Measurements from ENCODE around the gene ZNF276. TPM values are rescaled to one million over a fixed set of nuclear protein-coding genes. Genes with fewer than 3 reads are reported as not detected.

The ZNF276 gene
- total RNA-seq, 2 donors from 2014 or later, result 28.2 to 32.6 TPM

DNA sequence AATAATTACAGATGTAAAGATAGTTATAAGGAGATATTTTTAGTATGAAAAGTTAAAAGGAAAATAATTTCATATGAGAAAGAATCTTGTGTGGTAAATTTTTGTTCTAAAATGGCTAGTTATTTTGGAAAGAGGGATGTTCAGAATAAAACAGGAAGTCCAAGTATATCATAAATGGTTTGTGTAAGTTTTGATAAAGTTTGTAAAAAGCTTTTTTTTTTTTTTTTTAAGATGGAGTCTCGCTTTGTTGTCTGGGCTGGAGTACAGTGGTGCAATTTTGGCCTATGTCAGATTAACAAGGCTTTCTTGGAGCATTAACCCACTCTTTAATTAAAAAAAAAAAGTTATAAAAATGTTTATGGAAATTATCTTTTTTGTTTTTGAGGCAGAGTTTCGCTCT lies 43.1 kb upstream of the ZNF276 start:
- H3K4me1 ChIP-seq (ENCODE audit: control insufficient read depth, insufficient read depth, low read length), result no peaks in the 10 kb centered on the region
- no peak overlapping the region for H3K27ac ChIP-seq (ENCODE audit: low read depth, low read length)
- TF ChIP-seq CTCF (conservative IDR thresholded peaks at IDR 0.05), result no peak
- no peaks in the 10 kb centered on the region for H3K27me3 ChIP-seq (ENCODE audit: control insufficient read depth, insufficient read depth, low read length, poor library complexity, severe bottlenecking)
- peaks cover 90% of the 10 kb centered on the region for H3K9me3 Mint-ChIP-seq
- peaks cover 69% of the 10 kb centered on the region for H3K9me3 ChIP-seq (ENCODE audit: control insufficient read depth, low read length)
- DNase-seq, result no peak
- H3K36me3 ChIP-seq (ENCODE audit: control insufficient read depth, insufficient read depth, low read length), result peaks cover 24% of the 10 kb centered on the region
- peak overlapping the region; percentile 56 for H3K4me3 ChIP-seq (ENCODE audit: low read length)
- no peaks in the 10 kb centered on the region for H3K4me1 Mint-ChIP-seq
- no peak overlapping the region for H3K9ac ChIP-seq (ENCODE audit: extremely low read depth, low read length, poor library complexity, severe bottlenecking)
- H3K36me3 Mint-ChIP-seq (ENCODE audit: low read depth), result peaks cover 34% of the 10 kb centered on the region
- H3K27me3 Mint-ChIP-seq (ENCODE audit: insufficient read depth), result no peaks in the 10 kb centered on the region
- 95 to 100% methylated on average over 1 of the region's 2 CpGs for WGBS, 2 experiments (ENCODE audit: insufficient coverage in 1 of 2, insufficient read length in 1 of 2)
- no peak overlapping the region for H3K4me3 Mint-ChIP-seq
- H3K27ac Mint-ChIP-seq, result no peak overlapping the region

- Histone ChIP-seq H3K36me3 (ENCODE audit: control insufficient read depth, insufficient read depth, low read length) (peaks cover 53% of the 10 kb centered on the region), H3K4me3 (ENCODE audit: low read length) (peak overlapping the region; percentile 71), H3K9me3 (ENCODE audit: control insufficient read depth, low read length) (peaks cover 53% of the 10 kb centered on the region), H3K27ac (ENCODE audit: low read depth, low read length) (no peak overlapping the region), H3K9ac (ENCODE audit: extremely low read depth, low read length, poor library complexity, severe bottlenecking) (no peak overlapping the region), H3K27me3 (ENCODE audit: control insufficient read depth, insufficient read depth, low read length, poor library complexity, severe bottlenecking) (no peaks in the 10 kb centered on the region), H3K4me1 (ENCODE audit: control insufficient read depth, insufficient read depth, low read length) (no peaks in the 10 kb centered on the region)
- Mint-ChIP-seq H3K4me1 (peaks cover 6% of the 10 kb centered on the region), H3K27ac (no peak overlapping the region), H3K27me3 (ENCODE audit: insufficient read depth) (no peaks in the 10 kb centered on the region), H3K4me3 (peak overlapping the region; percentile 73), H3K36me3 (ENCODE audit: low read depth) (peaks cover 79% of the 10 kb centered on the region), H3K9me3 (peaks cover 51% of the 10 kb centered on the region)
- DNase-seq, result no peak
- no peak for TF ChIP-seq CTCF (conservative IDR thresholded peaks at IDR 0.05)
- WGBS, 2 experiments (ENCODE audit: insufficient coverage in 1 of 2, insufficient read length in 1 of 2), result 88% methylated on average over 1 of the region's 1 CpG; no CpG with 5 or more reads in 1 of the 2 experiments
Observed at GRCh38 chr16:89685916-89686315, 35.4 kb upstream of the ZNF276 start.

- peak; percentile 97 for DNase-seq
- no peak for TF ChIP-seq CTCF (conservative IDR thresholded peaks at IDR 0.05)
- no peaks in the 10 kb centered on the region for H3K27me3 ChIP-seq (ENCODE audit: control insufficient read depth, insufficient read depth, low read length, poor library complexity, severe bottlenecking)
- Mint-ChIP-seq H3K4me3 (peak within 1 kb of the TSS; percentile 73), H3K27ac (peak within 1 kb of the TSS; percentile 93), H3K9me3 (peaks cover 44% of the 10 kb centered on the region), H3K27me3 (ENCODE audit: insufficient read depth) (no peaks in the 10 kb centered on the region), H3K4me1 (peaks cover 6% of the 10 kb centered on the region), H3K36me3 (ENCODE audit: low read depth) (peaks cover 77% of the 10 kb centered on the region)
- peak within 1 kb of the TSS; percentile 77 for H3K9ac ChIP-seq (ENCODE audit: extremely low read depth, low read length, poor library complexity, severe bottlenecking)
- 1 to 2% methylated on average over 32 to 67 of the region's 67 CpGs for WGBS, 2 experiments (ENCODE audit: insufficient coverage in 1 of 2, insufficient read length in 1 of 2)
- H3K9me3 ChIP-seq (ENCODE audit: control insufficient read depth, low read length), result peaks cover 46% of the 10 kb centered on the region
- H3K4me3 ChIP-seq (ENCODE audit: low read length), result peak within 1 kb of the TSS; percentile 87
- peaks cover 58% of the 10 kb centered on the region for H3K36me3 ChIP-seq (ENCODE audit: control insufficient read depth, insufficient read depth, low read length)
- H3K27ac ChIP-seq (ENCODE audit: low read depth, low read length), result peak within 1 kb of the TSS; percentile 61
- H3K4me1 ChIP-seq (ENCODE audit: control insufficient read depth, insufficient read depth, low read length), result no peaks in the 10 kb centered on the region
Observed at GRCh38 chr16:89686520-89687091, 34.7 kb upstream of the ZNF276 start, which contains the start of gene CDK10. Gene CDK10 (plus strand): TSS chr16:89686689. CDS start chr16:89686711, 22 bp downstream.
